C4-2B (cell line): ENCODE measurements around the gene TNPO3.

ENCODE experiments used
- CTCF ChIP-seq: fragments of 450-650 bp; conservative IDR thresholded peaks from 2 replicates; pipeline ENCODE4 v1.5.1; 2017; ENCODE audit warnings: mild to moderate bottlenecking
- ZFX ChIP-seq: fragments of 450-650 bp; IDR thresholded peaks from 2 replicates; pipeline ENCODE4 v1.6.1; 2017

DNA sequence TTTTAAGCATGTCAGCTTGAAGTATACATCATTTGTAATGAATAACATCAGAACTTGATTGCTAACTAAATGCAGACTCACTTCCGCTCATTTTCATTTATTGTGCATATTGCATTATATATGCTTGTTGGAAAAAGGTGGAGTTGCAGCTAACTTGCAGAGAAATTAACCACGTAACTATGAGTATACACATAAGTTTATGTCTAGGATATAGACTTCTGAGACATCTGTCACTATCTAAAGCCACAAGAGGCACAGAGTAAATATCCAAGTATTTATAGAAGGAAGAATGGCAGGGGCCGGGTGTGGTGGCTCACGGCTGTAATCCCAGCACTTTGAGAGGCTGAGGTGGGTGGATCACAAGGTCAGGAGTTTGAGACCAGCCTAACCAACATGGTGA, 47.3 kb downstream of the TNPO3 start:
- TF ChIP-seq ZFX (no peak), CTCF (no peak)
